MM.1S (cell line): ENCODE results near the gene CLRN2.

ENCODE experiments used
- DNase-seq: peaks from one replicate; pipeline ENCODE4 v3.0.0-alpha.2; 2015
- H2AFZ ChIP-seq: fragments of 300-600 bp; sonication (generic); 2 replicates; pipeline ENCODE4 v1.6.0; 2016; ENCODE audit warnings: antibody characterized with exemption, low read length
- H3F3A ChIP-seq: fragments of 300-600 bp; sonication (generic); 2 replicates; pipeline ENCODE4 v1.6.1; 2016; ENCODE audit warnings: mild to moderate bottlenecking, antibody characterized with exemption, low read length, moderate library complexity, mixed read lengths; ENCODE audit not compliant: insufficient read depth
- H3K27ac ChIP-seq: fragments of 300-600 bp; sonication (generic); 2 replicates; pipeline ENCODE4 v1.5.1; 2016; ENCODE audit warnings: mild to moderate bottlenecking, low read length
- H3K27me3 ChIP-seq: fragments of 300-600 bp; sonication (generic); replicated peaks from 2 replicates; pipeline ENCODE4 v1.6.0; 2016; ENCODE audit warnings: low read length; ENCODE audit not compliant: insufficient read depth
- H3K36me3 ChIP-seq: fragments of 300-600 bp; sonication (generic); replicated peaks from 2 replicates; pipeline ENCODE4 v1.6.1; 2016; ENCODE audit warnings: mild to moderate bottlenecking, low read length, mixed read lengths; ENCODE audit not compliant: insufficient read depth
- H3K4me1 ChIP-seq: fragments of 300-600 bp; sonication (generic); 2 replicates; pipeline ENCODE4 v1.6.1; 2016; ENCODE audit warnings: low read length, mixed read lengths
- H3K4me2 ChIP-seq: fragments of 300-600 bp; sonication (generic); 2 replicates; pipeline ENCODE4 v1.6.0; 2016; ENCODE audit warnings: low read depth, low read length
- H3K4me3 ChIP-seq: fragments of 300-600 bp; sonication (generic); 2 replicates; pipeline ENCODE4 v1.5.1; 2016; ENCODE audit warnings: low read length, mixed read lengths
- H3K79me2 ChIP-seq: fragments of 300-600 bp; sonication (generic); 2 replicates; pipeline ENCODE4 v1.6.1; 2016; ENCODE audit warnings: mixed run types, low read length, mixed read lengths
- H3K9ac ChIP-seq: fragments of 300-600 bp; sonication (generic); 2 replicates; pipeline ENCODE4 v1.6.1; 2016; ENCODE audit warnings: low read length, mixed read lengths
- H3K9me2 ChIP-seq: fragments of 300-600 bp; sonication (generic); replicated peaks from 2 replicates; pipeline ENCODE4 v1.6.1; 2016; ENCODE audit warnings: mild to moderate bottlenecking, low read length, mixed read lengths; ENCODE audit not compliant: insufficient read depth
- H3K9me3 ChIP-seq: fragments of 300-600 bp; sonication (generic); replicated peaks from 2 replicates; pipeline ENCODE4 v1.6.1; 2016; ENCODE audit warnings: mild to moderate bottlenecking, low read length, mixed read lengths; ENCODE audit not compliant: insufficient read depth
- H4K20me1 ChIP-seq: fragments of 300-600 bp; sonication (generic); 2 replicates; pipeline ENCODE4 v1.6.1; 2016; ENCODE audit warnings: mild to moderate bottlenecking, low read length, moderate library complexity, mixed read lengths; ENCODE audit not compliant: insufficient read depth
- EZH2 ChIP-seq: fragments of 300-600 bp; sonication (generic); optimal IDR thresholded peaks from 2 replicates; pipeline ENCODE3; 2017; ENCODE audit warnings: low read depth, mild to moderate bottlenecking, antibody characterized with exemption, low read length, mixed read lengths
- EZH2phosphoT487 ChIP-seq: fragments of 300-600 bp; sonication (generic); IDR thresholded peaks from 2 replicates; pipeline ENCODE4 v1.6.1; 2018; ENCODE audit warnings: antibody characterized with exemption, low read length
- TF ChIP-seq, protein P1 (sequence below): fragments of 300-600 bp; sonication (generic); IDR thresholded peaks from 2 replicates; pipeline ENCODE4 v1.5.1; 2016; ENCODE audit warnings: antibody characterized with exemption, low read length, mixed read lengths

Gene CLRN2

DNA sequence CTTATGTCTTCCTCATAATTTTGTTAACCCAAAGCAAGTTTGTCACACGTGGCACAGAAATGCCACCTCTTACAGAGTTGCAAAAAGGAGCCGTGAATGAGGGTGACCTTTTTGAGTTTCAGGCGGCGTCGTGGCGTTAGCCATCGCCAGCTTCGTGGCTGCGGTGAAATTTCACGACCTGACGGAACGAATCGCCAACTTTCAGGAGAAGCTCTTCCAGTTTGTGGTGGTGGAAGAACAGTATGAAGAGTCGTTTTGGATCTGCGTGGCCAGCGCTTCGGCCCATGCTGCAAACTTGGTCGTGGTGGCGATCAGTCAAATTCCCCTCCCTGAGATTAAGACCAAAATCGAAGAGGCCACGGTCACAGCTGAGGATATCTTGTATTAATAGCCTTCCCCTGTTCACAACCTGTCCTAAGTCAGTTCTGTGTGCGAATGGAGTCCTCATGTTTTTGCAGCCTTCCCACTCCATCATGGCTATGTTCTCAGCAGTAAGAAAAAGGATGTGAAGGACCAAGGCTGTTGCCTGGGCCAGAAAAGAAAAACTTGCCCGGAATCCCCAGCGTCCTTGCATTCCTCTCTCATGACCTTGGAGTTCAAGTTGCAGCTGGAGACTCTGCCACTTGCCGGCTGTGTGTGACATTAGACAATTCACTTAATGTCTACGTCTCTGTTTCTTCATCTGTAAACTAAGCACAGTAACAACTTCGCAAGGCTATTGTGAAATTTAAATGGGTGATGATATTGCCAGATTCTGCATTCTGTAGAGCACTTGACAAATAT, 11.9 kb downstream of the CLRN2 start:
- H3K79me2 ChIP-seq: no peaks in the 10 kb centered on the region
- no peaks in the 10 kb centered on the region for H3K4me1 ChIP-seq
- no peak overlapping the region for H3K4me3 ChIP-seq
- no peaks in the 10 kb centered on the region for H3K27me3 ChIP-seq
- no peaks in the 10 kb centered on the region for H3K9me2 ChIP-seq
- H3K27ac ChIP-seq: no peak overlapping the region
- H3F3A ChIP-seq: no peaks in the 10 kb centered on the region
- no peaks in the 10 kb centered on the region for H3K9me3 ChIP-seq
- H4K20me1 ChIP-seq: no peaks in the 10 kb centered on the region
- no peaks in the 10 kb centered on the region for H3K36me3 ChIP-seq
- H3K4me2 ChIP-seq: no peak overlapping the region
- no peak for DNase-seq
- no peak overlapping the region for H3K9ac ChIP-seq
- TF ChIP-seq, protein P1, sequence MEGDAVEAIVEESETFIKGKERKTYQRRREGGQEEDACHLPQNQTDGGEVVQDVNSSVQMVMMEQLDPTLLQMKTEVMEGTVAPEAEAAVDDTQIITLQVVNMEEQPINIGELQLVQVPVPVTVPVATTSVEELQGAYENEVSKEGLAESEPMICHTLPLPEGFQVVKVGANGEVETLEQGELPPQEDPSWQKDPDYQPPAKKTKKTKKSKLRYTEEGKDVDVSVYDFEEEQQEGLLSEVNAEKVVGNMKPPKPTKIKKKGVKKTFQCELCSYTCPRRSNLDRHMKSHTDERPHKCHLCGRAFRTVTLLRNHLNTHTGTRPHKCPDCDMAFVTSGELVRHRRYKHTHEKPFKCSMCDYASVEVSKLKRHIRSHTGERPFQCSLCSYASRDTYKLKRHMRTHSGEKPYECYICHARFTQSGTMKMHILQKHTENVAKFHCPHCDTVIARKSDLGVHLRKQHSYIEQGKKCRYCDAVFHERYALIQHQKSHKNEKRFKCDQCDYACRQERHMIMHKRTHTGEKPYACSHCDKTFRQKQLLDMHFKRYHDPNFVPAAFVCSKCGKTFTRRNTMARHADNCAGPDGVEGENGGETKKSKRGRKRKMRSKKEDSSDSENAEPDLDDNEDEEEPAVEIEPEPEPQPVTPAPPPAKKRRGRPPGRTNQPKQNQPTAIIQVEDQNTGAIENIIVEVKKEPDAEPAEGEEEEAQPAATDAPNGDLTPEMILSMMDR: no peak
- H2AFZ ChIP-seq: no peak overlapping the region

GRCh38 chr4:17528551-17529165, 13.7 kb downstream of the CLRN2 start:
- Histone ChIP-seq H3K4me3 (no peak overlapping the region), H2AFZ (no peak overlapping the region), H3K36me3 (no peaks in the 10 kb centered on the region), H3K9ac (no peak overlapping the region), H3K4me1 (no peaks in the 10 kb centered on the region), H3K9me3 (no peaks in the 10 kb centered on the region), H3K27me3 (no peaks in the 10 kb centered on the region), H3F3A (no peaks in the 10 kb centered on the region), H3K4me2 (no peak overlapping the region), H3K79me2 (no peaks in the 10 kb centered on the region), H4K20me1 (no peaks in the 10 kb centered on the region), H3K27ac (no peak overlapping the region), H3K9me2 (no peaks in the 10 kb centered on the region)
- TF ChIP-seq, protein P1: no peak
- TF ChIP-seq EZH2phosphoT487: no peak
- no peak for TF ChIP-seq EZH2
- no peak for DNase-seq

- H3K36me3 ChIP-seq: no peaks in the 10 kb centered on the region
Measured at GRCh38 chr4:17531538-17532285, 16.7 kb downstream of the CLRN2 start.

More at GRCh38 chr4:17531538-17532285, 16.7 kb downstream of the CLRN2 start:
- no peak for DNase-seq
- Histone ChIP-seq H3K4me1 (0 out of 2 replicates have a peak, but pooled peaks cover 8% of the 10 kb centered on the region), H3K9me2 (no peaks in the 10 kb centered on the region), H3K79me2 (no peaks in the 10 kb centered on the region), H3K4me2 (no peak overlapping the region), H3K9ac (no peak overlapping the region), H3K9me3 (no peaks in the 10 kb centered on the region), H2AFZ (no peak overlapping the region), H3F3A (peaks cover 10% of the 10 kb centered on the region), H3K27me3 (no peaks in the 10 kb centered on the region), H3K27ac (no peak overlapping the region), H4K20me1 (no peaks in the 10 kb centered on the region), H3K4me3 (no peak overlapping the region)
- TF ChIP-seq EZH2phosphoT487 (no peak), EZH2 (no peak)
- TF ChIP-seq, protein P1: no peak
